ENCODE results near the gene FAF1.

The FAF1 gene

GRCh38 chr1:50822035-50822776, 137.9 kb downstream of the FAF1 start:
- Histone ChIP-seq H3K4me2 (ENCODE audit: low read length) (no peak overlapping the region), H4K20me1 (ENCODE audit: control insufficient read depth, insufficient read depth, low read depth, low read length) (no peaks in the 10 kb centered on the region), H3F3A (ENCODE audit: control insufficient read depth, insufficient read depth) (0 out of 2 replicates have a peak, but pooled peaks cover 2% of the 10 kb centered on the region), H3K4me1 (ENCODE audit: control insufficient read depth, low read length) (no peaks in the 10 kb centered on the region), H3K9me2 (replicated peaks; ENCODE audit: control insufficient read depth, low read length) (no peaks in the 10 kb centered on the region), H3K36me3 (ENCODE audit: control insufficient read depth, low read length) (no peaks in the 10 kb centered on the region), H3K4me3 (ENCODE audit: low read length) (no peak overlapping the region), H3K79me2 (ENCODE audit: control insufficient read depth, low read length) (peaks cover 66% of the 10 kb centered on the region), H3K9me3 (ENCODE audit: control insufficient read depth, insufficient read depth, low read length) (no peaks in the 10 kb centered on the region), H3K27me3 (ENCODE audit: control insufficient read depth, low read length) (no peaks in the 10 kb centered on the region), H3K27ac (ENCODE audit: low read depth, low read length) (no peak overlapping the region)
- TF ChIP-seq EZH2phosphoT487 (IDR thresholded peaks at IDR 0.05; ENCODE audit: borderline replicate concordance, low read length) (no peak), CTCF (IDR thresholded peaks at IDR 0.05; ENCODE audit: low read depth, low read length, poor library complexity, severe bottlenecking) (no peak)

GRCh38 chr1:50820545-50820944, 139.5 kb downstream of the FAF1 start:
- H3K4me1 ChIP-seq (ENCODE audit: control insufficient read depth, low read length): no peaks in the 10 kb centered on the region
- no peak overlapping the region for H3K4me2 ChIP-seq (ENCODE audit: low read length)
- TF ChIP-seq CTCF (IDR thresholded peaks at IDR 0.05; ENCODE audit: low read depth, low read length, poor library complexity, severe bottlenecking) (no peak), EZH2phosphoT487 (IDR thresholded peaks at IDR 0.05; ENCODE audit: borderline replicate concordance, low read length) (no peak)

GRCh38 chr1:50812346-50812745, 147.7 kb downstream of the FAF1 start:
- Histone ChIP-seq H3K27ac (ENCODE audit: low read depth, low read length) (no peak overlapping the region), H3K4me1 (ENCODE audit: control insufficient read depth, low read length) (peaks cover 4% of the 10 kb centered on the region; the same call in 1 of the 2 replicates), H4K20me1 (ENCODE audit: control insufficient read depth, insufficient read depth, low read depth, low read length) (peaks cover 3% of the 10 kb centered on the region; the same call in 1 of the 2 replicates), H3K4me2 (ENCODE audit: low read length) (no peak overlapping the region), H3K79me2 (ENCODE audit: control insufficient read depth, low read length) (peaks cover 88% of the 10 kb centered on the region), H3K9me2 (replicated peaks; ENCODE audit: control insufficient read depth, low read length) (no peaks in the 10 kb centered on the region), H3K36me3 (ENCODE audit: control insufficient read depth, low read length) (no peaks in the 10 kb centered on the region), H3F3A (ENCODE audit: control insufficient read depth, insufficient read depth) (no peaks in the 10 kb centered on the region), H3K9me3 (ENCODE audit: control insufficient read depth, insufficient read depth, low read length) (no peaks in the 10 kb centered on the region), H3K4me3 (ENCODE audit: low read length) (no peak overlapping the region), H3K27me3 (ENCODE audit: control insufficient read depth, low read length) (no peaks in the 10 kb centered on the region)
- TF ChIP-seq CTCF (IDR thresholded peaks at IDR 0.05; ENCODE audit: low read depth, low read length, poor library complexity, severe bottlenecking): no peak
- TF ChIP-seq EZH2phosphoT487 (IDR thresholded peaks at IDR 0.05; ENCODE audit: borderline replicate concordance, low read length): no peak

More at GRCh38 chr1:50820545-50820944, 139.5 kb downstream of the FAF1 start:
- Histone ChIP-seq H3K36me3 (ENCODE audit: control insufficient read depth, low read length) (no peaks in the 10 kb centered on the region), H3K79me2 (ENCODE audit: control insufficient read depth, low read length) (peaks cover 73% of the 10 kb centered on the region), H3K27ac (ENCODE audit: low read depth, low read length) (no peak overlapping the region), H4K20me1 (ENCODE audit: control insufficient read depth, insufficient read depth, low read depth, low read length) (no peaks in the 10 kb centered on the region), H3K27me3 (ENCODE audit: control insufficient read depth, low read length) (no peaks in the 10 kb centered on the region), H3K4me3 (ENCODE audit: low read length) (no peak overlapping the region), H3F3A (ENCODE audit: control insufficient read depth, insufficient read depth) (0 out of 2 replicates have a peak, but pooled peaks cover 2% of the 10 kb centered on the region), H3K9me3 (ENCODE audit: control insufficient read depth, insufficient read depth, low read length) (no peaks in the 10 kb centered on the region), H3K9me2 (replicated peaks; ENCODE audit: control insufficient read depth, low read length) (no peaks in the 10 kb centered on the region)

Measured in DOHH2 (cell line).